Sigmoid colon (tissue), 7 donors: ENCODE data around the gene CLEC19A. TPM values are rescaled to one million over a fixed set of nuclear protein-coding genes. Genes with fewer than 3 reads are reported as not detected.

ENCODE experiments used
- DNase-seq: peaks from one replicate; pipeline ENCODE4 v3.0.0-alpha.2; 2019
- H3K27ac ChIP-seq, 4 donors: fragments of 200-600 bp; sonication (generic); one replicate each; pipeline ENCODE4 v1.5.1; 2016 to 2019; ENCODE audit warnings: mild to moderate bottlenecking in 1 of 4
- H3K27me3 ChIP-seq, 3 donors: fragments of 200-600 bp; sonication (generic); one replicate each; pipeline ENCODE4 v1.5.1; 2019; ENCODE audit warnings: mild to moderate bottlenecking in 1 of 3
- H3K36me3 ChIP-seq, 4 donors: fragments of 200-600 bp; sonication (generic); one replicate each; pipeline ENCODE4 v1.5.1; 2016 to 2019
- H3K4me1 ChIP-seq, 4 donors: fragments of 200-600 bp; sonication (generic); one replicate each; pipeline ENCODE4 v1.5.1; 2017 to 2019
- H3K4me3 ChIP-seq, 4 donors: fragments of 200-600 bp; sonication (generic); one replicate each; pipeline ENCODE4 v1.5.1; 2017 to 2019; ENCODE audit warnings: mild to moderate bottlenecking in 2 of 4, moderate library complexity in 1 of 4
- H3K9me3 ChIP-seq, 4 donors: fragments of 200-600 bp in 3 of 4; sonication (generic) in 3 of 4; one replicate each; pipeline versions ENCODE4 v1.5.1 to v1.6.1; 2013 to 2019
- CTCF ChIP-seq, 4 experiments: fragments of 450-650 bp in 3 of 4; fragments of 200-600 bp in 1 of 4; IDR thresholded peaks; one replicate each; pipeline ENCODE4 v1.5.1; 2016 to 2019; ENCODE audit warnings: antibody characterized with exemption in 4 of 4, mild to moderate bottlenecking in 3 of 4, moderate library complexity in 2 of 4
- EP300 ChIP-seq, 4 donors: sonication (generic); formaldehyde crosslinking; IDR thresholded peaks; one replicate each; pipeline ENCODE4 v1.6.1; 2017; ENCODE audit warnings: antibody characterized with exemption in 4 of 4
- POLR2A ChIP-seq, 2 donors: fragments of 450-650 bp; IDR thresholded peaks; one replicate each; pipeline ENCODE4 v1.6.1; 2016; ENCODE audit warnings: antibody characterized with exemption in 2 of 2, mild to moderate bottlenecking in 2 of 2, moderate library complexity in 2 of 2
- POLR2AphosphoS5 ChIP-seq, 4 donors: sonication (generic); formaldehyde crosslinking; IDR thresholded peaks; one replicate each; pipeline ENCODE4 v1.6.1; 2017; ENCODE audit warnings: antibody characterized with exemption in 4 of 4
- WGBS, 2 donors: extraction: QIAGEN DNeasy Blood & Tissue Kit; methylation state at CpG; one replicate each; pipeline ENCODE4 v1.1.7; 2013; 5-methylcytosine and 5-hydroxymethylcytosine counted together
- intact Hi-C: fragments of 100-400 bp; cut with DNase I; formaldehyde crosslinking; loops from one replicate; pipeline ENCODE4 v1.15.1; 2023
- polyA plus RNA-seq, 3 donors: library from polyadenylated mRNA; stranded (reverse); fragments of 200-250 nt; gene quantifications; one replicate each; pipeline ENCODE4 v1.2.3, GENCODE V29; 2013
- total RNA-seq, 4 donors: library from RNA; depleted of rRNA; stranded (reverse); fragments of >200 nt; gene quantifications; one replicate each; pipeline ENCODE4 v1.1.0, GENCODE V29; 2016
- donor health status: healthy with polysubstance abuse.
- donor health status: Bipolar disorder and iron deficiency.
- donor health status: healthy.

Gene CLEC19A
- total and polyA plus RNA-seq, 7 donors, result not detected

- Histone ChIP-seq H3K4me3 (no peak overlapping the region), H3K36me3 (no peaks in the 10 kb centered on the region), H3K27me3 (no peaks in the 10 kb centered on the region), H3K27ac (peak overlapping the region in 2 of 4 donors; percentile 17 to 34), H3K4me1 (peaks cover 0 to 11% (median 0%) of the 10 kb centered on the region in 4 donors), H3K9me3 (no peaks in the 10 kb centered on the region)
- no peak for TF ChIP-seq POLR2A (IDR thresholded peaks at IDR 0.05)
- no peak for TF ChIP-seq CTCF (IDR thresholded peaks at IDR 0.05)
- intact Hi-C loops, result no loop called here
- WGBS, 2 donors, result 16 to 56% methylated on average over 1 of the region's 1 CpG
- no peak for DNase-seq
Measured at GRCh38 chr16:19284207-19284606, 1.3 kb upstream of the CLEC19A start.

GRCh38 chr16:19286827-19287226, 1.3 kb downstream of the CLEC19A start:
- Histone ChIP-seq H3K27ac (no peak overlapping the region), H3K27me3 (no peaks in the 10 kb centered on the region), H3K36me3 (no peaks in the 10 kb centered on the region), H3K4me1 (peaks cover 0 to 11% (median 0%) of the 10 kb centered on the region in 4 donors), H3K4me3 (no peak overlapping the region), H3K9me3 (no peaks in the 10 kb centered on the region)
- WGBS, 2 donors, result 92% methylated on average over 2 of the region's 2 CpGs
- no peak for DNase-seq
- intact Hi-C loops, result no loop called here
- TF ChIP-seq EP300 (IDR thresholded peaks at IDR 0.05), result no peak
- TF ChIP-seq CTCF (IDR thresholded peaks at IDR 0.05), result no peak
- TF ChIP-seq POLR2A (IDR thresholded peaks at IDR 0.05), result no peak
- no peak for TF ChIP-seq POLR2AphosphoS5 (IDR thresholded peaks at IDR 0.05)

- Histone ChIP-seq H3K4me1 (peaks cover 0 to 11% (median 0%) of the 10 kb centered on the region in 4 donors), H3K9me3 (no peaks in the 10 kb centered on the region), H3K4me3 (no peak overlapping the region), H3K36me3 (no peaks in the 10 kb centered on the region), H3K27me3 (no peaks in the 10 kb centered on the region), H3K27ac (no peak overlapping the region)
- no peak for DNase-seq
- WGBS, 2 donors, result 87 to 94% methylated on average over 4 of the region's 4 CpGs
- TF ChIP-seq EP300 (IDR thresholded peaks at IDR 0.05), result no peak
- TF ChIP-seq POLR2A (IDR thresholded peaks at IDR 0.05), result no peak
- no peak for TF ChIP-seq CTCF (IDR thresholded peaks at IDR 0.05)
- TF ChIP-seq POLR2AphosphoS5 (IDR thresholded peaks at IDR 0.05), result no peak
- intact Hi-C loops, result no loop called here
Measured at GRCh38 chr16:19287241-19287640, 1.7 kb downstream of the CLEC19A start.

- WGBS, 2 donors, result 85 to 89% methylated on average over 7 of the region's 7 CpGs
- Histone ChIP-seq H3K4me3 (no peak overlapping the region), H3K27me3 (no peaks in the 10 kb centered on the region), H3K9me3 (no peaks in the 10 kb centered on the region), H3K4me1 (no peaks in the 10 kb centered on the region), H3K36me3 (no peaks in the 10 kb centered on the region), H3K27ac (no peak overlapping the region)
- intact Hi-C loops, result no loop called here
- no peak for DNase-seq
- no peak for TF ChIP-seq POLR2AphosphoS5 (IDR thresholded peaks at IDR 0.05)
- TF ChIP-seq CTCF (IDR thresholded peaks at IDR 0.05), result no peak
- TF ChIP-seq POLR2A (IDR thresholded peaks at IDR 0.05), result no peak
- no peak for TF ChIP-seq EP300 (IDR thresholded peaks at IDR 0.05)
Measured at GRCh38 chr16:19288872-19289799, 3.6 kb downstream of the CLEC19A start.
